ENCODE data around the gene PDCD1LG2.

Gene PDCD1LG2

GRCh38 chr9:5614985-5615384, 104.7 kb downstream of the PDCD1LG2 start:
- no peak for DNase-seq

- DNase-seq: no peak
Observed at GRCh38 chr9:5617749-5618148, 107.4 kb downstream of the PDCD1LG2 start.

- DNase-seq: no peak
Observed at GRCh38 chr9:5620494-5620893, 110.2 kb downstream of the PDCD1LG2 start.

Data from kidney glomerular epithelial cell (primary cell).